Measurements from ENCODE around the gene TBC1D7. TPM values are rescaled to one million over a fixed set of nuclear protein-coding genes. Genes with fewer than 3 reads are reported as not detected.

Gene TBC1D7
- total and polyA plus RNA-seq, 8 donors = 18.3 to 38.8 (median 33.6) TPM

DNA sequence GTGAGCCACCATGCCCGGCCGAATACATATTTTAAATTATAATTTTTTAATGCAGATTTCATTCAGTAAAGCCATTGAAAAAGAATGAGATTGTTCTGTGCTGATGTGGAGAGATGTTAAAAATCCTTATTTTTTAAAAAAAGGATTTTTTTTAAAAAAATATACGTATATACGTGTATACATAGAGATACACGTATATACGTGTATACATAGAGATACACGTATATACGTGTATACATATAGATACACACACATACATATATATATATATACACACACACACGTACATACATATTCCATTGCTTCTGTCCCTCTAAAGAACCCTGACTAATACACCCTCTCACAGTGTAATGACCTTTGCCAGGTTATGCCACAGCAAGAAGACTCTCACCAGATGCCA lies 23.8 kb upstream of the TBC1D7 start:
- TF ChIP-seq, protein P1, sequence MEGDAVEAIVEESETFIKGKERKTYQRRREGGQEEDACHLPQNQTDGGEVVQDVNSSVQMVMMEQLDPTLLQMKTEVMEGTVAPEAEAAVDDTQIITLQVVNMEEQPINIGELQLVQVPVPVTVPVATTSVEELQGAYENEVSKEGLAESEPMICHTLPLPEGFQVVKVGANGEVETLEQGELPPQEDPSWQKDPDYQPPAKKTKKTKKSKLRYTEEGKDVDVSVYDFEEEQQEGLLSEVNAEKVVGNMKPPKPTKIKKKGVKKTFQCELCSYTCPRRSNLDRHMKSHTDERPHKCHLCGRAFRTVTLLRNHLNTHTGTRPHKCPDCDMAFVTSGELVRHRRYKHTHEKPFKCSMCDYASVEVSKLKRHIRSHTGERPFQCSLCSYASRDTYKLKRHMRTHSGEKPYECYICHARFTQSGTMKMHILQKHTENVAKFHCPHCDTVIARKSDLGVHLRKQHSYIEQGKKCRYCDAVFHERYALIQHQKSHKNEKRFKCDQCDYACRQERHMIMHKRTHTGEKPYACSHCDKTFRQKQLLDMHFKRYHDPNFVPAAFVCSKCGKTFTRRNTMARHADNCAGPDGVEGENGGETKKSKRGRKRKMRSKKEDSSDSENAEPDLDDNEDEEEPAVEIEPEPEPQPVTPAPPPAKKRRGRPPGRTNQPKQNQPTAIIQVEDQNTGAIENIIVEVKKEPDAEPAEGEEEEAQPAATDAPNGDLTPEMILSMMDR (IDR thresholded peaks at IDR 0.05) = no peak
- DNase-seq (no peak), ATAC-seq (no peak)
- peaks cover 19 to 23% of the 10 kb centered on the region in 2 donors for H3K4me1 ChIP-seq
- H3K27me3 ChIP-seq = no peaks in the 10 kb centered on the region
- intact Hi-C loops (cut with DNase I) = no loop called here
- H3K36me3 ChIP-seq = no peaks in the 10 kb centered on the region
- no peak overlapping the region for H3K27ac ChIP-seq
- no peak overlapping the region for H3K4me3 ChIP-seq
- H3K9me3 ChIP-seq = no peaks in the 10 kb centered on the region

DNA sequence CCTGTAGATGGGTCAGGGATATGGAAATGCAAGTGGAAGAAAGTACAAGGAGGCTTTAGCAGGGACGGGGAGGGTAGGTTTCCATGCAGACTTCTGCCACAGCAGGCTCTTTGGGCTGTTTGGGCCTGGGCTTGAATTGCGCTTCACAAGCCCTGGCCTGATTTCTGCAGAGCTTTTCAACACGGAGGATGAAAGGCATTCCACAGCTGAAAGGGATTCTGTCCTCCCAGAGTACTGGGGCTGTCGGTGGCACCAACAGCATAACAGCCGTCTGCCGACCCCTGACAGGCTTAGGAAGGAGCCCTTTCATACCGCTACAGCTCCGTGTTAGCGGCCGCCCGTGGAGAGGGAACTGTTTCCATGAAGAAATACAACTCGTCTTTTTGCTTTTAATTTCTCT lies 22.9 kb upstream of the TBC1D7 start:
- H3K9me3 ChIP-seq = no peaks in the 10 kb centered on the region
- DNase-seq = no peak
- no peak overlapping the region for H3K27ac ChIP-seq
- peaks cover 19 to 23% of the 10 kb centered on the region in 2 donors for H3K4me1 ChIP-seq
- intact Hi-C loops (cut with DNase I) = no loop called here
- no peak overlapping the region for H3K4me3 ChIP-seq
- H3K36me3 ChIP-seq = no peaks in the 10 kb centered on the region
- ATAC-seq = no peak
- TF ChIP-seq, protein P1 (IDR thresholded peaks at IDR 0.05) = no peak
- H3K27me3 ChIP-seq = no peaks in the 10 kb centered on the region

DNA sequence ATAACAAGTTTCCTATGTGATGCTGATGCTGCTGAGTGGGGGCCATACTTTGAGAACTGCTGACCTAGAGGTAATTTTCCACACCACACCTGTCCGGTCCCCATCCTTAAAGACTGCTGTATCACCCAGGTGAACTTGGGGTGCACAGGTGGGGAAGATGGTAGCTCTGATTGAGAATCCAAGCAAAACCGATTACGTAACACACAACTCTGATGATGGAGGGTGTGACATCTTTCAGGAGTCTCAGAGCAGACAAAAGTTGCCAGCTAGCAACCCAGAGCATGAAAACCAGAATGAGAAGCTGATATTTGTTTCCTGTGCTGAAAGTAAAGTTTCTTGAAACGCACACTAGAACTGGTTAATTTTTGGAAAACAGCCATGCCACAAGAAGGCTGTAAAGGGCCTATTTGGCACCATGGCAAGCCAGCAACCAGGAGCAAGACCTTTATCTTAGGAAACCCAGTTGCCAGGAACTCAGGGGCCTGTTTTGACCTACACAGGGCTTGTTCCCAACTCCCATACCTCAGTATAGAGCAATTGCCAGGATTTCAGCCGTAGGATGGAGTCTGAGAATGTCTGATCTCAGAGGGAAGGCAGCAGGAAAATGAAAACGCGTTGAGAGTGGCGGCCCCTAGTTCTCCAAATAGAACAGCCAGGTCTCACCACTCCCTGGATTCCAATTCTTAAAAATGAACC lies 21.6 kb upstream of the TBC1D7 start:
- H3K27ac ChIP-seq = no peak overlapping the region
- intact Hi-C loops (cut with DNase I) = no loop called here
- peaks cover 6 to 15% of the 10 kb centered on the region in 2 donors for H3K4me1 ChIP-seq

DNA sequence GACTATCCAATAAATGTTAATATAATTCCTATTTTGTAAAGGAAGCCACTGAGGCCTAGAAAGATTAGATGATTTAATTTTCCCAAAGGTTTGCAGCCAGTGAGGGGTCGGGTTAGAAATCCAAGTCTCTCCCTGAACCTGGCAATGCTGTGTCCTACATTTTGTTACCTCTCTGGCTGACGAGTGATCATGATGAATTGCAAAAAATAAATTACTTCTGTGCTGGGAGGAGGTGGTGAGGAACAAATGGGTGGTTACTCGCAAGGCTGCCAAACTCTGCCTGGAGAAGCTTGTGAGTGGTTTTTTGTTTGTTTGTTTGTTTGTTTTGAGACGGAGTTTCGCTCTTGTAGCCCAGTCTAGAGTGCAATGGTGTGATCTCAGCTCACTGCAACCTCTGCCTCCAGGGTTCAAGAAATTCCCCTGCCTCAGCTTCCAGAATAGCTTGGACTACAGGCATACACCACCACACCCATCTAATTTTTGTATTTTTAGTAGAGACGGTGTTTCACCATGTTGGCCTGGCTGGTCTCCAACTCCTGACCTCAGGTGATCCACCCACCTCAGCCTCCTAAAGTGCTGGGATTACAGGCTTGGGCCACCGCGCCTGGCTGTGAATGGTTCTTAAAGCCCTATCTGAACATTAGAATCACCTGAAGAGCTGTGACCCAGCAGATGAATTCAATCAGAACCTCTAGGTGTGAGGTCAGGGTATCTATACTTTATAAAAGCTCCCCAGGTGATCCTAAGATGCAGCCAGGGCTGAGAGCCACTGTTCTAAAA lies 20.2 kb upstream of the TBC1D7 start:
- no peak for ATAC-seq
- Histone ChIP-seq H3K4me1 (peaks cover 0 to under 1% of the 10 kb centered on the region in 2 donors), H3K36me3 (no peaks in the 10 kb centered on the region), H3K27me3 (no peaks in the 10 kb centered on the region), H3K27ac (no peak overlapping the region), H3K4me3 (no peak overlapping the region), H3K9me3 (no peaks in the 10 kb centered on the region)
- TF ChIP-seq, protein P1 (IDR thresholded peaks at IDR 0.05) = no peak
- intact Hi-C loops (cut with DNase I) = no loop called here
- no peak for DNase-seq

More for the DNA sequence above, 21.6 kb upstream of the TBC1D7 start:
- Histone ChIP-seq H3K9me3 (no peaks in the 10 kb centered on the region), H3K27me3 (no peaks in the 10 kb centered on the region), H3K36me3 (no peaks in the 10 kb centered on the region), H3K4me3 (no peak overlapping the region)
- no peak for ATAC-seq
- TF ChIP-seq, protein P1 (IDR thresholded peaks at IDR 0.05) = no peak
- DNase-seq = no peak

DNA sequence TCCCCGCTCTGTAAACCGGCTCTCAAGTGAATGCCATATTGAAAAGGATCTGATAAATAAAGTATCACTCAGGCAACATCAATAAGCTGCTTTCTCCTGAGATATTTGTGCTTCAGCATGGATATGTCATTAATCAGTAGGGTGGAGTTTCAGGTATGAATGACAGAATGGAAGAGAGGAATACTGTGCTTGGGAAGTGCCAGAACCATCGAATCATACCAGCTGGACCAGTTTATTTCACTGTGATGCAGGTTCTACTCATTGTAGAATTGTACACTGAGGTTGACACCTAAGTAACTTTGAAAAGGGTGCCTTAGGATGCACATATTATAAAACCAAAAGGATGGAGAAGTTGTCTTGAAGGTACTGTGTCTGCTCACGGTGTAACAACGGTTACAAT lies 17.9 kb upstream of the TBC1D7 start:
- ATAC-seq (no peak), DNase-seq (no peak)
- TF ChIP-seq, protein P1 (IDR thresholded peaks at IDR 0.05) = no peak
- Histone ChIP-seq H3K9me3 (peaks cover 0 to 4% of the 10 kb centered on the region in 2 donors), H3K27ac (no peak overlapping the region), H3K4me3 (no peak overlapping the region), H3K36me3 (no peaks in the 10 kb centered on the region), H3K27me3 (no peaks in the 10 kb centered on the region), H3K4me1 (no peaks in the 10 kb centered on the region)
- intact Hi-C loops (cut with DNase I) = no loop called here

Data from left lung (tissue), 10 donors.